Kidney (tissue), 14 donors: Measurements from ENCODE around the gene OR8D1. TPM values are rescaled to one million over a fixed set of nuclear protein-coding genes. Genes with fewer than 3 reads are reported as not detected.

Experiments used
- DNase-seq, 5 donors: peaks; one replicate each; pipeline ENCODE4 v3.0.0-alpha.2; 2013 to 2020
- FAIRE-seq: peaks from 2 replicates; lab custom pipeline; 2012; peaks lifted over from hg19 to GRCh38; lab: Jason Lieb, UNC
- H3K27ac ChIP-seq, 2 donors: one replicate each; pipeline ENCODE4 v1.7.0; 2013; ENCODE audit warnings: low read depth in 2 of 2, low read length in 2 of 2, inconsistent platforms in 1 of 2
- H3K27me3 ChIP-seq: one replicate; pipeline ENCODE4 v1.7.1; 2013; ENCODE audit warnings: low read length, inconsistent platforms; ENCODE audit not compliant: control insufficient read depth, insufficient read depth
- H3K36me3 ChIP-seq, 3 donors: one replicate each; pipeline versions ENCODE4 v1.7.0 to v1.7.1; 2013; ENCODE audit warnings: low read length in 3 of 3, control low read depth in 1 of 3, inconsistent platforms in 1 of 3; ENCODE audit not compliant: insufficient read depth in 3 of 3, control insufficient read depth in 2 of 3
- H3K4me1 ChIP-seq, 3 donors: one replicate each; pipeline versions ENCODE4 v1.7.0 to v1.7.1; 2013; ENCODE audit warnings: low read length in 3 of 3, inconsistent platforms in 1 of 3, low read depth in 1 of 3; ENCODE audit not compliant: control insufficient read depth in 2 of 3, insufficient read depth in 2 of 3
- H3K4me3 ChIP-seq, 3 donors: one replicate each; pipeline versions ENCODE4 v1.7.0 to v1.8.1; 2013; ENCODE audit warnings: low read length in 3 of 3, control low read depth in 1 of 3, inconsistent platforms in 1 of 3
- H3K9ac ChIP-seq, 3 donors: one replicate each; pipeline versions ENCODE4 v1.7.0 to v1.7.1; 2013; ENCODE audit warnings: low read length in 3 of 3, control low read depth in 1 of 3, inconsistent platforms in 1 of 3
- H3K9me3 ChIP-seq, 3 donors: one replicate each; pipeline versions ENCODE4 v1.7.0 to v1.7.1; 2013; ENCODE audit warnings: low read length in 3 of 3, control low read depth in 1 of 3, inconsistent platforms in 1 of 3; ENCODE audit not compliant: control insufficient read depth in 2 of 3, insufficient read depth in 1 of 3
- CTCF ChIP-seq: IDR thresholded peaks from 3 replicates; pipeline ENCODE4 v1.5.1; 2012; ENCODE audit warnings: mild to moderate bottlenecking, moderate library complexity, borderline replicate concordance; ENCODE audit not compliant: insufficient read depth; ENCODE audit errors: extremely low read depth
- intact Hi-C: fragments of 100-400 bp; cut with DNase I; formaldehyde crosslinking; loops from one replicate; pipeline ENCODE4 v1.11.1; 2022
- polyA plus RNA-seq: library from polyadenylated mRNA; stranded (reverse); fragments of 350-450 nt; fragmentation: Illumina TruSeq; extraction: RNeasy Lipid Tissue Mini Kit (QIAGEN cat#74804); gene quantifications from one replicate; pipeline ENCODE4 v1.2.3, GENCODE V29; 2014; ENCODE audit warnings: low read depth, low replicate concordance; ENCODE audit not compliant: insufficient read depth
- total RNA-seq: library from RNA; stranded (reverse); fragmentation: NEBNext Ultra II Directional; extraction: Animal tissue kit (Norgen Biotek cat#: 25700); gene quantifications from one replicate; pipeline ENCODE4 v1.2.1, GENCODE V29; 2021
- donor health status: control.
- donor health status: control.
- donor health status: control.
- donor health status: control.
- donor health status: control.
- donor health status: DM: yes; HTN: yes; CAD: no.
- donor health status: Normal renal cell carcinoma (clear cell type).

The OR8D1 gene
- total and polyA plus RNA-seq, 2 donors from 2014 or later, result not detected

- Histone ChIP-seq H3K36me3 (no peaks in the 10 kb centered on the region), H3K9ac (no peak within 1 kb of the TSS), H3K4me1 (no peaks in the 10 kb centered on the region), H3K9me3 (no peaks in the 10 kb centered on the region), H3K27me3 (no peaks in the 10 kb centered on the region), H3K27ac (no peak within 1 kb of the TSS), H3K4me3 (no peak within 1 kb of the TSS)
- FAIRE-seq, result no peak
- TF ChIP-seq CTCF, result no peak
- no peak for DNase-seq
- intact Hi-C loops, result no loop called here
Measured at GRCh38 chr11:124256076-124256475, 57.7 kb downstream of the OR8D1 start, which contains the start of gene OR8G5. OR8G5 (plus strand) TSS chr11:124256376; CDS start chr11:124264932, 8,556 bp downstream.

Other genes with a start within 250 kb of the OR8D1 start
- 57.2 TPM for gene VWA5A, start 198.5 kb downstream of the OR8D1 start, total RNA-seq
- gene VWA5A, start 198.5 kb downstream of the OR8D1 start, polyA plus RNA-seq, result 25.0 TPM
- gene OR10D3, start 130.6 kb downstream of the OR8D1 start, total RNA-seq, result not detected
- gene OR10D3, start 130.6 kb downstream of the OR8D1 start, polyA plus RNA-seq, result not detected
- gene OR8G1, start 72.9 kb downstream of the OR8D1 start, total RNA-seq, result not detected
- not detected for gene OR8G1, start 72.9 kb downstream of the OR8D1 start, polyA plus RNA-seq
- not detected for gene OR8G5, start 57.6 kb downstream of the OR8D1 start, total RNA-seq
- gene OR8G5, start 57.6 kb downstream of the OR8D1 start, polyA plus RNA-seq, result not detected
- not detected for gene OR8D2, start 6.2 kb upstream of the OR8D1 start, total RNA-seq
- not detected for gene OR8D2, start 6.2 kb upstream of the OR8D1 start, polyA plus RNA-seq
- not detected for gene OR8B2, start 70.5 kb upstream of the OR8D1 start, total RNA-seq
- not detected for gene OR8B2, start 70.5 kb upstream of the OR8D1 start, polyA plus RNA-seq
- not detected for gene OR8B3, start 85.1 kb upstream of the OR8D1 start, total RNA-seq
- not detected for gene OR8B3, start 85.1 kb upstream of the OR8D1 start, polyA plus RNA-seq
- gene OR8B4, start 110.9 kb upstream of the OR8D1 start, total RNA-seq, result not detected
- gene OR8B4, start 110.9 kb upstream of the OR8D1 start, polyA plus RNA-seq, result not detected
- gene OR8B8, start 131.7 kb upstream of the OR8D1 start, total RNA-seq, result not detected
- not detected for gene OR8B8, start 131.7 kb upstream of the OR8D1 start, polyA plus RNA-seq
- not detected for gene OR8B12, start 229.7 kb upstream of the OR8D1 start, total RNA-seq
- gene OR8B12, start 229.7 kb upstream of the OR8D1 start, polyA plus RNA-seq, result not detected